GM19043 (cell line): ENCODE data around the gene NR5A1.

ENCODE experiments used
- ATAC-seq: cut with Tn5 transposase; IDR thresholded peaks from one replicate; pipeline ENCODE4 v1.9.1; 2021; ENCODE audit warnings: low read depth; ENCODE audit not compliant: unreplicated experiment

NR5A1 gene

GRCh38 chr9:124506931-124507879, at the start of gene NR5A1:
TSS of gene NR5A1 (minus strand) at chr9:124507399. CDS start at chr9:124503395, 4,004 bp downstream.
- no peak for ATAC-seq

- ATAC-seq = no peak
Measured at GRCh38 chr9:124555043-124555442, 47.8 kb upstream of the NR5A1 start.

GRCh38 chr9:124553738-124554137, 46.5 kb upstream of the NR5A1 start:
- no peak for ATAC-seq

GRCh38 chr9:124552273-124552605, 45.0 kb upstream of the NR5A1 start:
- ATAC-seq = no peak

- ATAC-seq = no peak
Measured at GRCh38 chr9:124551472-124552272, 44.5 kb upstream of the NR5A1 start.

GRCh38 chr9:124550072-124550471, 42.9 kb upstream of the NR5A1 start:
- ATAC-seq = no peak

- no peak for ATAC-seq
Measured at GRCh38 chr9:124549016-124549415, 41.8 kb upstream of the NR5A1 start.

GRCh38 chr9:124544535-124544934, 37.3 kb upstream of the NR5A1 start:
- no peak for ATAC-seq

- no peak for ATAC-seq
Measured at GRCh38 chr9:124541824-124542223, 34.6 kb upstream of the NR5A1 start.

GRCh38 chr9:124537926-124538325, 30.7 kb upstream of the NR5A1 start:
- no peak for ATAC-seq

- ATAC-seq = no peak
Measured at GRCh38 chr9:124535846-124536245, 28.6 kb upstream of the NR5A1 start.

GRCh38 chr9:124532897-124533296, 25.7 kb upstream of the NR5A1 start:
- ATAC-seq = no peak

- ATAC-seq = no peak
Measured at GRCh38 chr9:124531115-124531514, 23.9 kb upstream of the NR5A1 start.

- no peak for ATAC-seq
Measured at GRCh38 chr9:124530246-124530645, 23.0 kb upstream of the NR5A1 start.

GRCh38 chr9:124527781-124528180, 20.6 kb upstream of the NR5A1 start:
- no peak for ATAC-seq

- ATAC-seq = no peak
Measured at GRCh38 chr9:124526174-124526573, 19.0 kb upstream of the NR5A1 start.

- ATAC-seq = no peak
Measured at GRCh38 chr9:124522121-124523098, 15.2 kb upstream of the NR5A1 start.

GRCh38 chr9:124521142-124521541, 13.9 kb upstream of the NR5A1 start:
- no peak for ATAC-seq

GRCh38 chr9:124520206-124520596, 13.0 kb upstream of the NR5A1 start:
- no peak for ATAC-seq

GRCh38 chr9:124518116-124518515, 10.9 kb upstream of the NR5A1 start:
- ATAC-seq = no peak
